Endothelial cell of umbilical vein (primary cell): ENCODE results near the gene ABHD5. TPM values are rescaled to one million over a fixed set of nuclear protein-coding genes. Genes with fewer than 3 reads are reported as not detected.
A peak's percentile ranks its signal among the peaks of the same experiment; 100 is the strongest.

Experiments used
- BruUV-seq: library from RNA; stranded (reverse); fragments of 400-500 nt; replicated peaks from 2 replicates; lab custom pipeline; 2021; lab: Mats Ljungman, UMichigan
- CTCF ChIA-PET: fragments of 300-600, 350-600 bp; sonication (Branson Sonifier 250); formaldehyde crosslinking; loops from one replicate; lab custom pipeline; 2021; ENCODE audit warnings: antibody characterized with exemption, inconsistent platforms; lab: Charles Lee
- POLR2A ChIA-PET: fragments of 300-600, 350-600 bp; sonication (Branson Sonifier 250); formaldehyde crosslinking; loops from one replicate; lab custom pipeline; 2021; ENCODE audit warnings: antibody characterized with exemption, inconsistent platforms; lab: Charles Lee
- DNase-seq: peaks from one replicate; pipeline ENCODE4 v3.0.0-alpha.2; 2011; ENCODE audit warnings: low read depth, low spot score
- FAIRE-seq: peaks from 2 replicates; lab custom pipeline; 2011; peaks lifted over from hg19 to GRCh38; lab: Jason Lieb, UNC
- H2AFZ ChIP-seq: 2 replicates; pipeline ENCODE4 v1.6.0; 2012; ENCODE audit warnings: low read depth, low read length, control low read depth, inconsistent platforms
- H3K27ac ChIP-seq: 2 replicates; pipeline ENCODE4 v1.5.1; 2011; ENCODE audit warnings: low read depth, mild to moderate bottlenecking, control low read depth, low read length, moderate library complexity; ENCODE audit not compliant: insufficient read depth
- H3K27me3 ChIP-seq, 2 experiments: 2 replicates each; pipeline versions ENCODE4 v1.6.0 to v1.6.1; 2011; ENCODE audit warnings: low read length in 2 of 2, mixed read lengths in 1 of 2; ENCODE audit not compliant: control insufficient read depth in 2 of 2, insufficient read depth in 2 of 2
- H3K36me3 ChIP-seq, 2 experiments: 2 replicates in 1 of 2; 3 replicates in 1 of 2; pipeline ENCODE4 v1.5.1; 2011; ENCODE audit warnings: low read length in 2 of 2, mild to moderate bottlenecking in 1 of 2, moderate library complexity in 1 of 2; ENCODE audit not compliant: control insufficient read depth in 2 of 2, insufficient read depth in 2 of 2; ENCODE audit errors: extremely low read depth in 1 of 2
- H3K4me1 ChIP-seq: 3 replicates; pipeline ENCODE4 v1.5.1; 2011; ENCODE audit warnings: mild to moderate bottlenecking, low read length; ENCODE audit not compliant: control insufficient read depth, insufficient read depth; ENCODE audit errors: extremely low read depth
- H3K4me2 ChIP-seq: 2 replicates; pipeline ENCODE4 v1.6.1; 2011; ENCODE audit warnings: low read length, control low read depth, mixed read lengths; ENCODE audit not compliant: insufficient read depth
- H3K4me3 ChIP-seq, 3 experiments: fragments of 200-600 bp in 1 of 3; sonication (generic), shearing (Covaris generic) in 1 of 3; replicated peaks in 1 of 3; 2 replicates each; pipeline ENCODE4 v1.5.1; 2011 to 2016; ENCODE audit warnings: control low read depth in 3 of 3, low read length in 3 of 3, mild to moderate bottlenecking in 2 of 3, inconsistent platforms in 1 of 3, low read depth in 1 of 3, moderate library complexity in 1 of 3; ENCODE audit not compliant: insufficient read depth in 1 of 3
- H3K79me2 ChIP-seq: 2 replicates; pipeline ENCODE4 v1.6.0; 2012; ENCODE audit warnings: low read length, inconsistent platforms; ENCODE audit not compliant: control insufficient read depth, insufficient read depth
- H3K9ac ChIP-seq: replicated peaks from 2 replicates; pipeline ENCODE3; 2011; ENCODE audit warnings: low read length, control low read depth; ENCODE audit not compliant: insufficient read depth; ENCODE audit errors: extremely low read depth
- H3K9me1 ChIP-seq: replicated peaks from 3 replicates; pipeline ENCODE4 v1.6.0; 2011; ENCODE audit warnings: mild to moderate bottlenecking, low read length; ENCODE audit not compliant: control insufficient read depth, insufficient read depth; ENCODE audit errors: extremely low read depth
- H3K9me3 ChIP-seq: replicated peaks from 2 replicates; pipeline ENCODE4 v1.5.1; 2012; ENCODE audit warnings: low read length, inconsistent platforms; ENCODE audit not compliant: control insufficient read depth, insufficient read depth
- H4K20me1 ChIP-seq: replicated peaks from 2 replicates; pipeline ENCODE3; 2011; ENCODE audit warnings: mild to moderate bottlenecking, low read length; ENCODE audit not compliant: control insufficient read depth, insufficient read depth; ENCODE audit errors: extremely low read depth
- EZH2 ChIP-seq: IDR thresholded peaks from 2 replicates; pipeline ENCODE4 v1.6.1; 2012; ENCODE audit warnings: borderline replicate concordance, low read depth, mild to moderate bottlenecking, moderate library complexity, low read length, inconsistent platforms; ENCODE audit not compliant: severe bottlenecking
- FOS ChIP-seq: IDR thresholded peaks from 2 replicates; pipeline ENCODE4 v1.6.1; 2011; ENCODE audit warnings: mild to moderate bottlenecking, low read length, moderate library complexity, borderline replicate concordance; ENCODE audit not compliant: insufficient read depth
- GATA2 ChIP-seq: IDR thresholded peaks from 2 replicates; pipeline ENCODE4 v1.7.0; 2011; ENCODE audit warnings: low read depth, mild to moderate bottlenecking, moderate library complexity, mixed read lengths, low read length; ENCODE audit not compliant: insufficient read length, insufficient read depth
- JUN ChIP-seq: IDR thresholded peaks from 2 replicates; pipeline ENCODE4 v1.6.1; 2011; ENCODE audit warnings: borderline replicate concordance, low read depth; ENCODE audit not compliant: insufficient read length, insufficient read depth
- MYC ChIP-seq: IDR thresholded peaks from one replicate; pipeline ENCODE4 v1.6.1; 2011; ENCODE audit warnings: mild to moderate bottlenecking, low read depth, low read length
- POLR2A ChIP-seq: IDR thresholded peaks from 2 replicates; pipeline ENCODE4 v1.6.1; 2012; ENCODE audit warnings: low read depth, mild to moderate bottlenecking, control low read depth, low read length
- POLR2AphosphoS5 ChIP-seq: IDR thresholded peaks from 2 replicates; pipeline ENCODE4 v1.6.1; 2012; ENCODE audit warnings: low read depth, mild to moderate bottlenecking, control low read depth, low read length, moderate library complexity; ENCODE audit not compliant: insufficient read depth
- dilution Hi-C: fragments of 300-500 bp; cut with MboI; formaldehyde crosslinking; loops from one replicate; pipeline ENCODE4 v1.15.0; 2019; ENCODE audit warnings: low sequenced_read_pairs; ENCODE audit not compliant: extremely low pct_ligation_motif_present
- intact Hi-C: fragments of 100-400 bp; cut with micrococcal nuclease; formaldehyde crosslinking; loops from one replicate; pipeline ENCODE4 v1.10.0; 2022
- polyA plus RNA-seq, 4 experiments: library from polyadenylated mRNA; depleted of rRNA in 3 of 4; stranded (reverse) in 3 of 4; unstranded in 1 of 4; fragments of >200 nt; gene quantifications; 2 replicates each; pipeline versions ENCODE4 v1.2.1 to v1.2.3, GENCODE V29; 2011 to 2012; ENCODE audit warnings: missing spikeins in 1 of 4
- total RNA-seq: library from RNA; stranded (reverse); gene quantifications from 2 replicates; pipeline ENCODE4 v1.2.3, GENCODE V29; 2021
- TF ChIP-seq, protein P1 (sequence below), 2 donors: IDR thresholded peaks; 1 replicate in 1 of 2; 2 replicates in 1 of 2; pipeline ENCODE4 v1.5.1; 2011; ENCODE audit warnings: low read length in 2 of 2, mild to moderate bottlenecking in 2 of 2, moderate library complexity in 2 of 2, control low read depth in 1 of 2, inconsistent platforms in 1 of 2, low read depth in 1 of 2; ENCODE audit not compliant: insufficient read depth in 1 of 2; ENCODE audit errors: extremely low read depth in 1 of 2
- TF ChIP-seq, protein P2 (sequence below): IDR thresholded peaks from 2 replicates; pipeline ENCODE4 v1.6.1; 2011; ENCODE audit not compliant: insufficient read depth, insufficient read length

The ABHD5 gene
- total and polyA plus RNA-seq, 2 donors (not counting 3 experiments of a cell fraction or from before 2014, with no cell fraction given) = 10.0 to 21.2 TPM

DNA sequence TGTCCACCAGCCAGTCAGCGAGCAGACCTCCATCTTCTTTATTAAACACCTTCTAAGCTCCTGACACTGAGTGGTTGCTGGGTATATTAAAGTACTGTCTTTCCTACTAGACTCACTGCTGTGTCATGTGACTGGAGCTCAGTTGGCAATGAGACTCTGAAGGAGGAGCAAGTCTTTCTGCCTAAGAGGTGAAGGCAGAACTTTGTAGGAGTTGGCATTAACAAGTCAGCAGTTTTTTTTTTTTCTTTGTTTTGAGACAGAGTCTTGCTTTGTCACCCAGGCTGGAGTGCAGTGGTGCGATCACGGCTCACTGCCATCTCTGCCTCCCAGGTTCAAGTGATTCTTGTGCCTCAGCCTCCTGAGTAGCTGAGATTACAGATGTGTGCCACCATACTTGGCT is 62.2 kb downstream of the ABHD5 start:
- ChIA-PET POLR2A (no interaction called here), CTCF (interaction anchor here (1.1 to 1.6 kb wide), 4 partner anchors 10 to 55 kb away, joined by 3 to 5 read pairs (median 4); no protein-coding TSS in a partner anchor)
- Histone ChIP-seq H3K9me3 (no peaks in the 10 kb centered on the region), H3K4me1 (peaks cover 23% of the 10 kb centered on the region), H3K27ac (no peak overlapping the region), H2AFZ (no peak overlapping the region), H3K79me2 (no peaks in the 10 kb centered on the region), H3K27me3 (no peaks in the 10 kb centered on the region), H4K20me1 (no peaks in the 10 kb centered on the region), H3K9ac (no peak overlapping the region), H3K9me1 (no peaks in the 10 kb centered on the region), H3K36me3 (no peaks in the 10 kb centered on the region), H3K4me2 (no peak overlapping the region), H3K4me3 (no peak overlapping the region)
- intact Hi-C loops = loop anchor here (5.0 kb wide), 1 partner anchor 484 kb away; no protein-coding TSS in a partner anchor
- TF ChIP-seq MYC = no peak
- no TSS peak for BruUV-seq
- DNase-seq (no peak), FAIRE-seq (peak; percentile 37)
- dilution Hi-C loops = no loop called here

DNA sequence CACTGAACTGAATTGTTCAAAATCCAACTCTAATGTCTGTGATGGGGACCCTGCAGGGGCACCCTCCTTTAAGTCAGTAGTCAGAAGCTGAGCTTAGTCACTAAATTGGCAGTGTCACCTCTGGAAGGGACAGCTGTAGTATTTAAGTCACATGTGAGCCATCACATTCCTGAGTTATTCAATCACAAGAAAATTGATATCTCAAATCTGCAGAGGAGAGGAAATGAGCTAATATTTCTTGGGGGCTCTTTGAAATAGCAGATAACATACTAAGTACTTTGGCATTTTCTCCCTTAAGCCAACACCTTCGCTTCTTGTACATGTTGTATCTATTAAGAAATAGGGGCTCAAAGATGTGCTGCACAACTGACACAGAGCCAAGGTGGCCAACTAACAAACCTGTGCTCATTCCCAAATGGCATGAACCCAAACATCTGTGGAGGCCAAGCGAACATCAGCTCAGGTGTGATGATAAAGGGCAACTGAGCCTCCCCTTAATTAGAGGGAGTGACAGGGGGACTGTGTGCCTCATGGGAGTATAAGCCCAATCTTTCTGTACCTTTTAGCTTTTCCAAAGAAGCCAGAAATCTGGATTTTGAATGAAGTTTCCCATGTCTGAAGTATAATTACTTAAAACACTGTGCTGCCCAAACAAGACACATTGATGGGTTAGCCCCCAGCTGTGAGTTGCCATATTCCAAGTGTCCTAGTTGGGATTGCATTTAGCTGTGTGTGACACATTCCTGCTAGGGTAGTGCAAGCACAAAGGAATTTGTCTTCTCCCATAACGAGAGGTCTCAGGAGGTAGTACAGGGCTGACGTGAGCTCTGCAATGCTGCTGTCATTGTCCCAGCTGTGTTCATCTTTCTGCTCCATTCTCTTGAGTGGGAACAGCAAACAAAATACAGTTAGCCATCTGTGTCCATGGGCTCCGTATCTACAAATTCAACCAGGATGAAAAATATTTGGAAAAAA is 63.3 kb downstream of the ABHD5 start:
- H3K4me1 ChIP-seq = peaks cover 21% of the 10 kb centered on the region
- DNase-seq = peak; percentile 62
- TF ChIP-seq EZH2 = no peak
- TF ChIP-seq POLR2A = no peak
- TF ChIP-seq GATA2 = peak; percentile 89
- TF ChIP-seq JUN = peak; percentile 94
- TF ChIP-seq, protein P1, sequence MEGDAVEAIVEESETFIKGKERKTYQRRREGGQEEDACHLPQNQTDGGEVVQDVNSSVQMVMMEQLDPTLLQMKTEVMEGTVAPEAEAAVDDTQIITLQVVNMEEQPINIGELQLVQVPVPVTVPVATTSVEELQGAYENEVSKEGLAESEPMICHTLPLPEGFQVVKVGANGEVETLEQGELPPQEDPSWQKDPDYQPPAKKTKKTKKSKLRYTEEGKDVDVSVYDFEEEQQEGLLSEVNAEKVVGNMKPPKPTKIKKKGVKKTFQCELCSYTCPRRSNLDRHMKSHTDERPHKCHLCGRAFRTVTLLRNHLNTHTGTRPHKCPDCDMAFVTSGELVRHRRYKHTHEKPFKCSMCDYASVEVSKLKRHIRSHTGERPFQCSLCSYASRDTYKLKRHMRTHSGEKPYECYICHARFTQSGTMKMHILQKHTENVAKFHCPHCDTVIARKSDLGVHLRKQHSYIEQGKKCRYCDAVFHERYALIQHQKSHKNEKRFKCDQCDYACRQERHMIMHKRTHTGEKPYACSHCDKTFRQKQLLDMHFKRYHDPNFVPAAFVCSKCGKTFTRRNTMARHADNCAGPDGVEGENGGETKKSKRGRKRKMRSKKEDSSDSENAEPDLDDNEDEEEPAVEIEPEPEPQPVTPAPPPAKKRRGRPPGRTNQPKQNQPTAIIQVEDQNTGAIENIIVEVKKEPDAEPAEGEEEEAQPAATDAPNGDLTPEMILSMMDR (IDR thresholded peaks at IDR 0.05; ENCODE audit: extremely low read depth in 1 of 2, insufficient read depth in 1 of 2, low read depth in 1 of 2, low read length in 2 of 2) = no peak
- TF ChIP-seq MYC = no peak
- TF ChIP-seq POLR2AphosphoS5 = peak; percentile 59
- TF ChIP-seq, protein P2, sequence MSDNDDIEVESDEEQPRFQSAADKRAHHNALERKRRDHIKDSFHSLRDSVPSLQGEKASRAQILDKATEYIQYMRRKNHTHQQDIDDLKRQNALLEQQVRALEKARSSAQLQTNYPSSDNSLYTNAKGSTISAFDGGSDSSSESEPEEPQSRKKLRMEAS = no peak
- TF ChIP-seq FOS = peak; percentile 81
- H3K79me2 ChIP-seq = no peaks in the 10 kb centered on the region
- no peaks in the 10 kb centered on the region for H4K20me1 ChIP-seq
- H3K9me1 ChIP-seq = no peaks in the 10 kb centered on the region
- peak overlapping the region; percentile 68 for H3K27ac ChIP-seq
- no peaks in the 10 kb centered on the region for H3K36me3 ChIP-seq
- H3K4me3 ChIP-seq = no peak overlapping the region
- ChIA-PET CTCF (interaction anchor here (0.8 to 2.4 kb wide), 4 partner anchors 10 to 57 kb away, joined by 3 to 12 read pairs (median 7); no protein-coding TSS in a partner anchor), POLR2A (interaction anchor here (0.5 kb wide), 1 partner anchor 13 kb away, joined by 11 read pairs; no protein-coding TSS in a partner anchor)
- peak overlapping the region; percentile 65 for H3K4me2 ChIP-seq
- FAIRE-seq = peak; percentile 75
- BruUV-seq = TSS peak; percentile 75
- no peak overlapping the region for H3K9ac ChIP-seq
- dilution Hi-C loops = no loop called here
- H3K9me3 ChIP-seq = no peaks in the 10 kb centered on the region
- intact Hi-C loops = loop anchor here (5.0 kb wide), 1 partner anchor 483 kb away; no protein-coding TSS in a partner anchor
- H3K27me3 ChIP-seq = no peaks in the 10 kb centered on the region
- no peak overlapping the region for H2AFZ ChIP-seq
